HG02840 (cell line): ENCODE data around the gene DHTKD1.

Experiments
- ATAC-seq: cut with Tn5 transposase; IDR thresholded peaks from one replicate; pipeline ENCODE4 v1.9.1; 2021; ENCODE audit warnings: mild to moderate bottlenecking, moderate library complexity, moderate number of reproducible peaks; ENCODE audit not compliant: unreplicated experiment, low FRiP score

The DHTKD1 gene, protein sequence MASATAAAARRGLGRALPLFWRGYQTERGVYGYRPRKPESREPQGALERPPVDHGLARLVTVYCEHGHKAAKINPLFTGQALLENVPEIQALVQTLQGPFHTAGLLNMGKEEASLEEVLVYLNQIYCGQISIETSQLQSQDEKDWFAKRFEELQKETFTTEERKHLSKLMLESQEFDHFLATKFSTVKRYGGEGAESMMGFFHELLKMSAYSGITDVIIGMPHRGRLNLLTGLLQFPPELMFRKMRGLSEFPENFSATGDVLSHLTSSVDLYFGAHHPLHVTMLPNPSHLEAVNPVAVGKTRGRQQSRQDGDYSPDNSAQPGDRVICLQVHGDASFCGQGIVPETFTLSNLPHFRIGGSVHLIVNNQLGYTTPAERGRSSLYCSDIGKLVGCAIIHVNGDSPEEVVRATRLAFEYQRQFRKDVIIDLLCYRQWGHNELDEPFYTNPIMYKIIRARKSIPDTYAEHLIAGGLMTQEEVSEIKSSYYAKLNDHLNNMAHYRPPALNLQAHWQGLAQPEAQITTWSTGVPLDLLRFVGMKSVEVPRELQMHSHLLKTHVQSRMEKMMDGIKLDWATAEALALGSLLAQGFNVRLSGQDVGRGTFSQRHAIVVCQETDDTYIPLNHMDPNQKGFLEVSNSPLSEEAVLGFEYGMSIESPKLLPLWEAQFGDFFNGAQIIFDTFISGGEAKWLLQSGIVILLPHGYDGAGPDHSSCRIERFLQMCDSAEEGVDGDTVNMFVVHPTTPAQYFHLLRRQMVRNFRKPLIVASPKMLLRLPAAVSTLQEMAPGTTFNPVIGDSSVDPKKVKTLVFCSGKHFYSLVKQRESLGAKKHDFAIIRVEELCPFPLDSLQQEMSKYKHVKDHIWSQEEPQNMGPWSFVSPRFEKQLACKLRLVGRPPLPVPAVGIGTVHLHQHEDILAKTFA

DNA sequence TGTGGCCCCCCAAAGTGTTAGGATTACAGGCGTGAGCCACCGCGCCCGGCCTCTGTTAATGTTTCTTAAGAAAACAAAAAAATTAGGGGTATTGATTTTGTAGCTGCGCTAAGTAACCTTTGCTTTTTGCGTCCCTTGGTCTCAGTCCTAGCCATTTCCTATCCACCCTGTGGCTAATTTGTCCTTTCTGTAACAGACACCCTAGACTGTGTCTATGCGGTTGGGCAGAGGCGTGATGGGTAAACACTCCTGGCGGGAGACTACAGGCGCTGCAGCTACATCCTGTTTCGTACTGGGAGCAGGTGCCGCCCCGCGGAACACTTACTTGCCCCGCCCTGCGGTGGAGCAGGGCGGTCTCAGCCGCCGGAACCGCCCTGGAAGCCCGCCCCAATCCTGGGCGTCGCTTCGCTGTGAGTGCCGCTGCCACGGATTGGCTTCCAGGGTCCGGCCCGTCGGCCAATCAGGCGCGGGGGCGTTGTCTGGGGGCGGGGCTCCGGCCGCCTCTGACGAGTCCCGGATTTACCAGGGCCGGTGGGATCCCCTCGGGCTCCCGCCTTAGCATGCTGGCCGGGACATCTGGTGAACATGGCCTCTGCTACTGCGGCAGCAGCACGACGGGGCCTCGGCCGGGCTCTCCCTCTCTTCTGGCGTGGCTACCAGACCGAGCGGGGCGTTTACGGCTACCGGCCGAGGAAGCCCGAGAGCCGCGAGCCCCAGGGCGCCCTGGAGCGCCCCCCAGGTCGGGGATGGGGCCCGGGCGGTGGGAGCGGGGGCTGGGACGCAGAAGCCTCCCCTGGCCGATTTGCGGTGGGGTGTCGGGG is at the start of gene DHTKD1:
Gene DHTKD1 (plus strand): TSS at position 506 of the 821 bp plus-strand sequence. CDS start 80 bp downstream, at position 586.
- ATAC-seq, result peak; percentile 94

DNA sequence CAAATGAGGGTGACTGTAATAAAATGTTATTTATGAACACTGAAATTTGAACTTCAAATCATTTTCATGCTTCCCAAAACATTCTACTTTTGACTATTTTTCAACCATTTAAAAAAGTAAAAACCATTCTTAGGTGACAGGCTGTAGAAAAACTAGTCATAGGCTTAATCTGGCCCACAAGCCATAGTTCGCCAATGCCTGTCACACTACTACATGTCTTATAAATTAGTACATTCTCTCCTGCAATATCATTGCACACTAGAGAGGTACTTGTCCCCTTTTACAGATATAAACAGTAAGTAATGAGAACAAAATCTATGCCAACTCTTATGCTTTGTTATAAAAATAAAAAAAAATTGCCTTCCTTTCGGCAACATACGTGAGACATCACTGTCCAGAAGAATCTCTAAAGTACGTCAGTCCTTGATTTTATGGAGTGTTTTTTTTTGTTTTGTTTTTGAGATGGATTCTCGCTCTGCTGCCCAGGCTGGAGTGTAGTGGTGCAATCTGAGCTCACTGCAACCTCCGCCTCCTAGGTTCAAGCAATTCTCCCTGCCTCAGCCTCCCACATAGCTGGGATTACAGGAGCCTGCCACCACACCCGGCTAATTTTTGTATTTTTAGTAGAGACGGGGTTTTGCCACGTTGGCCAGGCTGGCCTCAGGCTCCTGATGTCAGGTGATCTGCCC is 49.3 kb upstream of the DHTKD1 start:
- ATAC-seq, result no peak

DNA sequence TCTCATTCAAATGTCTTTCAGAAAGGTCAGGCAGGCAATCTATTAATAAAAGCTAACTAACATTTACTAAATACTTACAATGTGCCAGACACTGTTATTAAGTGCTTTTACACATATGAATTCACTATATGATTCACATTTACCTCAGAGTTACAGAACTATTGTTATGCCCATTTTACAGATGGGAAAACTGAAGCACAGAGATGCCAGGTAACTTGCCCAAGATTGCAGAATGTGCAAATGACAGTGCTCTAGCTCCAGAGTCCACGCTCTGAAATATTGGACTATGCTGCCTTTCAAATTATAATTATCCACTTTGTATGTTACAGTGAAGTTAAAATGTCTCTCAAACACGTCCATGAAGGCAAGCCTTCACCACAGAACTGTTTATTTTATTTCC is 48.2 kb upstream of the DHTKD1 start:
- ATAC-seq, result no peak

DNA sequence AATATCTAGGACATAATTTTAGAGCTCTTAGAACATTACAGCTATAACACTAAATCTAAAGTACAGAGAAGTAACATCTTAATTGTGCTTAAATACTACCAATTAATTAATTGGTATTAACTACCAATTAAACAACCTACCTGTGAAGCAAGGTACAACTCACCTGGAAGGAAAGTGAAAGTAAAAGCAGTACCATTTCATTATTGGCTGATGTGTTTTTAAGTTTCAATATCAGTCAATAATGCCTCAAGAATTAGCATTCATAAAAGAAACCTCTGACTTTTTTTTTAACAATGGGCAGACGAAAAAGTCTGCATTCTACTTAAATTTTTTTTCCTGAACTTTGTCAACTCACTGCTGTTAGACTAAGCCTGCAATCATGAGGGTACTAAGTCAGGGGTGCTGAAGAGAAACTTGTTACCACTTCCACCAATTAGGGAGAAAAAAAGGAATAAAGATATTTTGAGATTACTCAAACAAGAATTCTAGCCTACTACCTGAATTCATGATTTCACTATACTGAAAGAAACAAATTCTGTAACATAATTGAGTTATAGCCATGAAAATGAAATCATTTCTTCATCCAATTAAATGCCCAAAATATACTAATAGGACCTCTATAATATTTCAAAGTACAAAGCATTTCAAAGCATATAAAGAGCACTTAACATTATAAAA is 46.0 kb upstream of the DHTKD1 start:
- ATAC-seq, result no peak

DNA sequence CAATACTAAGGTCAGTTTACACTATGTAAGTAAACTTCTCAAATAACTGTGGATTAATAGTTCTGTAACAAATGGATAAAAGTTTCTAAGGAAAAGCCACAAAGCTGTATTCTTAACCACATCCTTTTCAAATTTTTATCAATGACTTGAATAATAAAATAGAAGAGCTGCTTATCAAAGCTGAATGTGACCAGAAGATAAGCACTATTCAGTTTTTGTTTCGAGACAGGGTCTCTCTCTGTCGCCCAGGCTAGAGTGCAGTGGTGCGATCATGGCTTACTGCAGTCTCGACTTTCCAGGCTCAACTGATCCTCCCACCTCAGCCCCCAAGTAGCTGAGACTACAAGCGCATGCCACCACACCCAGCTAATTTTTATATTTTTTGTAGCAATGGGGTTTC is 43.2 kb upstream of the DHTKD1 start:
- no peak for ATAC-seq

DNA sequence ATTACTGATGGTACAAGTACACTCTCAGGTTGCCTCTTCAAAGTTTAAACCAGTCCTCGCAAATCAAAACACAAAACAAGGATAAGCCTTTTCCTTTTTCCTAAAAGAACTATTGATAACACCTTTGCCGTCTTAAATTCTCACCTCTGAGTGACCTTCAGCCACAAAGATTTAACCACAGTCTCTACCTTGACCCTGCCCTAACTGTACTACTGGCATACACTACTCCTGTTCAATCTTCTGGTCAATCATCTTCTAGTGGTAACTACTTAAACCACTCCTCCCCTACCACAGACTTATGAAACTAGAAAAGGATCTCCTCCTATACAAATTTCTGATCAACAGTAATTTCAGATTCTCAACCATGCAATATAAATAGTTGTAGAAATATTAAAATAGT is 41.2 kb upstream of the DHTKD1 start:
- peak; percentile 73 for ATAC-seq

DNA sequence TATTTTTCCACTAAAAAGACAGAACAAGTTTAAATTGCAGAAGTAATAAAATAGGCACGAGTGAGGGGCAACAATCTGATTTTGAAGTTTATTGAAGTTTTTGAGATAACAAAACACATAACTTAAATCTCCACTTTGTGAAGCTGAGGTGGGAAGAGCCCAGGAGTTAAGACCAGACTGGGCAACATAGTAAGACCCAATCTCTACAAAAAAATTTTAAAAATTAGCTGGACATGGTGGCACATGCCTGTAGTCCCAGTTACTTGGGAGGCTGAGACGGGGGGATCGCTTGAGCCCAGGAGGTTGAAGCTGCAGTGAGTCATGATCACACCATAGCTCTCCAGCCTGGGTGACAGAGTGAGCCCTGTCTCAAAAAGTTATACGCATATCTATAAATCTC is 37.4 kb upstream of the DHTKD1 start:
- ATAC-seq, result no peak

DNA sequence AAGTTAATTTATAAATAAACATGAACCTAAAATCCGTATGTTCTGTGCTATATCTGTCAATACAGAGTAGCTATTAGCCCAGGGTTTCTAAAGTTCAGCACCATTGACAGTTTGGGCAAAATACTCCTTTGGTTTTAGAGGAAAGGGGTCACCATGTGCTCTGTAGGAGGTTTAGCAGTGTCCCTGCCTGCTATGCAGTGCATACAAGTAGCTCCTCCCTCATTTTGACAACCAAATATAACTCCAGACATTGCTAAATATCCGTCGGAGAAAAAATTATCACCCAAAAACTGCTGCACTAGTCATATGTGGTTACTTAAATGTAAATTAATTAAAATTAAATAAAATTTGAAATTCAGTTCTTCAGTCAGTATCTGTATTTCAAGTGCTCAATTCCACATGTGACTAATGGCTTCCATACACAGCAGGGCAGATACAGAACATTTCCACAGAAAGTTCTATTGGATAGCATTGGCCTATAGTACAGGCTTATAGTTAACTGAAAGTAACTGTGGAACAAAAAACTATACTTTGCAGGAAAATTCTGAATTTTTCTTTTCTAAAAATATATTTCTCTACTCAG is 32.6 kb upstream of the DHTKD1 start:
- ATAC-seq, result no peak

DNA sequence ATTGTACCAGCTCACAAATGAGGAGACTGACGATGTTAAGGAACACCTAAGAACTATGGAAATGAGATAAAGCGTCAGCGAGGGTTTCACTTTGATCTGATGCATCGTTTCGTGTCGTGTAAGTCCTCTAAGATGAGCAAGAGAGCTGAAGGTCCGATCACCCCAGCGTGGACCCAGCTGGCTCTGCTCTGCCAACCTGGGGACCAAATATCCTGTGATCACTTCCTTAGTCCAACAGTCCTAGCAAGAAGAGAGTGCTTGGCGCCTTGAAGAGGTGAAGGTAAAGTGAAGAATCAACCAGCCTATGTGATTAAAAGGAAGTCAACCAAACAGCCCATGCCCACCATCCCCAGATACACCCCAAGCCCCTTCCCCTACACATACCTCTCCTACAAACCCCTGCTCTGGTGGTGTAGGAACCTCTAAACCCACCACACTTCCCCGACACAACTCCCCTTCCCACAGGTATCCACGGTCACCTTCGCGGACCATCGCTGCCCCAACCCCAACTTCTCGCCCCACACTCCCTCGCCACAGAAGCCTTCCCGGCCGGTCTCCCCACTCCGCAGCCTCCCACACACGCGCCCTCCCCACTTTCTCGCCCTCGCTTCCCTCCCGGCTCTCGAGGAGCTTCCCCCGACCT is 26.9 kb upstream of the DHTKD1 start:
- ATAC-seq, result no peak

DNA sequence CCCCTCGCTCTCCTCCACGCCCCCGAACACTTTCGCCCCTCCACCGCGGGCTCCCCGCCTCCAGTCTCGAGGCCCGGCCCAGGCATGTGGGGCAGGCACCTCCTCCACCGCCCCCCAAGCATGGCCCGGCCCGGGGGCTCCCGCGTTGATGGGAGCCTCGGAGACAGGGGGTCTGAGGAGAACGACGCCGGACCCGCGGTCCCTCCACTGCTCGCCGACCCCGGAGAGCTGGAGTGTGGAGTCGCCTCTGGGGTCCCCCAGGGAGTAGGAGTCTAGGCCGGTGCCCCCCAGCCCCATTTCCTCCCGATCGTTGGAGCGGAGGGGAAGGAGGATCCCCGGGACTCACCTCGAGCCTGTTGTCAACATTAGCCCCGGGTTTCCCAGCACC is 26.4 kb upstream of the DHTKD1 start:
- ATAC-seq, result peak; percentile 3

DNA sequence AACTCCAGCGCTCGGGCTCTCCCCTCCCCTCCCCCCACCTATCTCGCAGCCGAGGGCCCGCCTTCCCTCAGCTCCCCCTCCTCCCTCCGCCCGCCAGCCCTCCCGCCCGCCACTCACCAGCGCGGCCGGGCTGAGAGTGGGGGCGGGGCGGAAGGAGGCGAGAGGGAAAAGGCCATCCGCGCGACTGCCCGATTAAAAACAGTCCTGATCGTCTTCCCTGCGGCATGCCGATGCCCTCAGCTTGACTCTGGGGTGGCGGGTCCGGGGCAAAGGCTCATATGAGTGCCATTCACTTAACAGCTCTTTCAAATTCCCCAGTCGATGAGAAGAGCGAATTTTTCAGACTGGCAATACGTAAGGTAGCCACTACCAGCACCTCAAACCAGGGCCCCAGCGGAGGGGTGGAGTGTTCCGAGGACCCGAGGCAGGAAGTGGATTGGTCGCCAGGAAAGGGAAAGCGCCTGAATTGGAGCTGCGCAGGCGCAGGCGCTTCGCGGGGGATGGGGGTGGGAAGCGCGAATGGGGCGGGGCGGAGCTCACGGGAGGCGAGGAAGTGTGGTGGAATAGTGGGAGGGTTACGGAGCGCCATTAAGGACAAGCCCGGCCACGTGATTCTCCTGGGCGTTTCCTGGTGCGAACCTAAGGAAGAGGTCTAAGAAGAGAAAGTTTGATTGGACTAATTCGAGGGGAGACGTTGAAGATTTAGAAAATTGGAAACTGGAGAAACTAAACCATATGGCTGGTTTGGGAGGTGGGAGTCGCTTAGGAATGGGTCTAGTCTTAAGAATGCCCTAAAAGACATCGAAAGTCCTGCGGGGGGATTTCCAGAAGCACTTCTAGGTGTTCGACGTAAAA is 25.7 kb upstream of the DHTKD1 start, which contains the start of gene UPF2:
Gene UPF2 (minus strand): TSS at position 13 of the 855 bp plus-strand sequence. CDS start 7,386 bp downstream, outside the sequence.
- peak; percentile 64 for ATAC-seq

DNA sequence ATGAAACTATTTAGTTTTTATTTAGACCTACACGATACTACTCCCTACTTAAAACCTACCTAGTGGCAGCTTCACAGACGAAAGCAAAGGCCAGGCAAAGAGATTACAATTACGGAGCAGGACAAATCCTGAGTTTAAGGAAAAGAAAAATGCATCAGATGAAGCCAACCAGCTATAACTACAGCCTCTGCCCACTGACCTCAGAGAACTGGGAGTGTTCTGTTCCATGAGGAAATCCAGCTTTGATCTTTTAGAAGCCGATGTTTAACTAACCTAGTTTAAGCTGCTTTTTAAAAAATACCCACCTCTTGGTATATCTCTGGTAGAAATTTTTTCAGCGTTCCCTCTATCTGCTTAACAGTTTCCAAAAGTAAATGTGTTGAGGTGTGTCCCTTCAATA is 23.2 kb upstream of the DHTKD1 start:
- ATAC-seq, result no peak

DNA sequence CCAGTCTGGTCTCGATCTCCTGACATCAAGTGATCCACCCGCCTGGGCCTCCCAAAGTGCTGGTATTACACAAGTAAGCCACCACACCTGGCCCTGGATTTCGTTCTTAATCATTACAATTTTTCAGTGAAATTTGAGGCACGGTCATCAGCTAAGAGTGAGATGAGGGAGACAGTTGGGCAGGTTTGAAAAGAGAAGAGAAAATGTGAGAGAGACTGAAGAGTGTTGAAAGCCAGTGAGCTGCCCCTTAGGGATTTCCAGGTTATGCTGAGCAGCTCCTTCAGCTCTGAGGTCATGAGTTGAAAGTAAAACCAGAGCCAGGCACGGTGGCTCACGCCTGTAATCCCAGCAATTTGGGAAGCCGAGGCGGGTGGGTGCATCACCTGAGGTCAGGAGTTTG is 20.2 kb upstream of the DHTKD1 start:
- ATAC-seq, result peak; percentile 37

DNA sequence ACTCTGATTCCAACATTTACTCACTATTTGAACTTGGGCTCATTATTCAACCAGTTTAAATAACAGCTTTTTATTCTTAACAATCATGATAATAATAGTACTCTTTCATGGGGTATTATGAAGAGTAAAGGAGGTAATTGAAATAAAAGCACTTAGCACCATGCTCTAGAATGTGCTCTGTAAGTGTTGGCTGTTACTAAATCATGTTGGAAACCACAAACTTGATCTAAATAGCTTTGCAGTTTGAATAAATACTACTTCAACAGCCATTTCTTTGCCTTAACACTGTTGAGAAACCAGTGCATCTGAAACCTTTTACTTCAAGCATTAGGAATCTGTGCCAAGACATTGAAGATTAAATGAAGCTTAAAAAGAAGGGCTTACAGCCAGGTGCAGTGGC is 18.2 kb upstream of the DHTKD1 start:
- ATAC-seq, result no peak

DNA sequence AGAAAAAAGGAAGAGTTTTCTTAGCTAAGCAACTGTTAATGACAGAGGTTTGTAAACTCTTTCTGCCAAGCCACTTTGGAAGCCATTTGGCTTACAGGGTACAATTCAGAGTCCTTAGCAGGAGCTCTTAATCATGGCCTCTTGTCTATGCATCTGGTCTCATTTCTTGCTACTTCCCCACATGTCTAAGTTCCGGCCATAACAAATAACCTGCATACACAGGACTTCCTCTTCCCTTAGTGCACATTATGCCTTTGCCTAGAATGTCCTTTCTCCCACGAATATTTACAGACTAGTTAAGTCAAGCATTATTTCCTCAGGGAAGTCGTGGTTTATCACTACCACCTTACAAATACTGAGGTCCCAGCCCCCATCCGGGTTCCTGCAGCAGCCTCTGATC is 17.5 kb upstream of the DHTKD1 start:
- ATAC-seq, result no peak

DNA sequence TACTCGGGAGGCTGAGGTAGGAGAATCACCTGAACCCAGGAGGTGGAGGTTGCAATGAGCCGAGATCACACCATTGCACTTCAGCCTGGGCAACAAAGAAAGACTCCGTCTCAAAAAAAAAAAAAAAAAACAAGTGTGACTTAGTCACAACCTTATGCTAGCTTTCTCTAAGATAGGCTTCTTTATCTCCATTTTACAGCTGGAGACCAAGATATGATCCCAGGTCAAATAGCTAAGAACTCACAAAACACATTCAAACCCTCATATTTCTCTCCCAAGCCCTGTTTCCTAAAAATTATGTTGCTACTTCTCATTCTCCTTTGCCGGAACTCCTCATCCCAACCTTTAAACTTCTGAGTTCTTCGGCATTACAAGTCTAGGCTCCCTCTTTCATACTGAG is 13.0 kb upstream of the DHTKD1 start:
- no peak for ATAC-seq

DNA sequence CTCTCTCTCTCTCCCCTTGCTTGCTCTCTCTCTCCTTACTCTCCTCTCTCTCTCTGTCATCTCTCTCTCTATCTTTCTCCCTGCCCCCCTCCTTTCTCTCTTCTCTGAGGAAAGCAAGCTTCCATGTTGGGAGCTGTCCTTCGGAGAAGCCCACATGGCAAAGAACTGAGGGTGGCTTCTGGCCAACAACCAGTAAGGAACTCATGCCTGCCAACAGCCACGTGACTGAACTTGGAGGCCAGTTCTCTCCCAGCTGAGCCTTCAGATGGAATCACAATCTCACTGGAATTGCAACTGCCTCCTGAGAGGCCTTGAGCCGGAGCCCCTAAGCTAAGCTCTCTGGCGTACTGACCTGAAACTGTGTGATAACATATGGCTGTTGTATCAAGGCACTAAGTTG is 12.0 kb upstream of the DHTKD1 start:
- no peak for ATAC-seq

DNA sequence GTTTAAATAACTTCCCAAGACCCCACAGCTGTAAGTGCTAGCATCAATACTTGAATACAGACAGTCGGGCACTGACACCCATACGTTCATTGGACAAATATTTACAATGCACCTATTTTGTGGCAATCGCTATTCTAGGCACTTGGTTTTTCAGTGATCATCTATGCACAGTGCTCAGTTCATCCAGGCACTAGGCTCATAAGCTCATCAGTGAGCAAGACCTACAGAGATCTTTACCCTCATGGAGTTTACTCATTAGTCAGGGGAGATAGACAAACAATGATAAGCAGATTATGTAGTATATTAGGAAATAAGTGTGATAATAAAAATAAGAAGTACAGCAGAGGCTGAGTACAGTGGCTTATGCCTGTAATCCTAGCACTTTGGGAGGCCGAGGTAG is 7.6 kb upstream of the DHTKD1 start:
- no peak for ATAC-seq
